GM18951 (cell line): ENCODE measurements around the gene RET.

Source experiments
- POLR2A ChIP-seq: IDR thresholded peaks from 4 replicates; pipeline ENCODE4 v1.6.1; 2011; ENCODE audit warnings: mild to moderate bottlenecking; ENCODE audit not compliant: insufficient read length, insufficient read depth; ENCODE audit errors: extremely low read depth
- in situ Hi-C: fragments of 300-500 bp; cut with MboI; formaldehyde crosslinking; loops from one replicate; pipeline ENCODE4 v1.12.0; 2022; ENCODE audit warnings: low sequenced_read_pairs, mixed read lengths, inconsistent platforms; ENCODE audit not compliant: unreplicated experiment

The RET gene

DNA sequence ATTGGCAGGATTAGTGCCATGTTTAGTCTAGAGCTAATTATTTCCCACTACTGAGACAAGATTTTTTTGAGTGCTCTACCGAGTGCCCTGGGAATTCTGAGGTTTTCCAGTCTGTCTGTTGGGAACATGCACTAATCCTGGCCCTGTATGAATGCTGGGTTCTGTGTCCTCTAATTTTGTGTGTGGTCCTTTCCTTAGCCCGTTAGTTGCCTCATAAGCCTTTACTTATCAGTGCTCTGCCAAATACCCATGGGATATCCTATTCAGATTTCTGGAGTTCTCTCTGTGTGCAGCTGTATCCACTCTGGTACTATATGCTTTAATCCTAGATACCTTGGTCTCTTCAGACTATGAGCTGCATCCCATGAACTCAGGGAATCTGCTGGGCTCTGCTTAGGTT, 74.5 kb downstream of the RET start:
- in situ Hi-C loops: no loop called here

DNA sequence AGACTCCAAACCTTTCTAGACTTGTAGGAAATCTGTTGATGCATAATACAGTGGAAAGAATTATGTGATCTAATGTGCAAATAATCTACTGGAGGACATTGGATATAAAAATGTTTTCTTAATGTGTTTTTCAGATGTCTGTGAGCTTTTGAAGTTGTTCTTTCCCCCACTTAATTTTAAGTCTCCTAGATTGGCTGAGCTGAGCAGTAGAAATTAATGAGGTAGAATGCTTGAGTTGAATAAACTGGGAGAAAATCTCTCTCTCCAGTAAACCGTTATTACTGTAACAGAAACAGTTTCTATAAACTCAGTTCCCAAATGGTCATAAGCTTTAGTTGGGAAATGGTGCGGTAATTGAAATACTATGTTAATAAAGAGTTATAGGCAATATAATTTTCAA, 77.0 kb downstream of the RET start:
- no peak for TF ChIP-seq POLR2A
- in situ Hi-C loops: no loop called here

More for the DNA sequence above, 74.5 kb downstream of the RET start:
- no peak for TF ChIP-seq POLR2A

DNA sequence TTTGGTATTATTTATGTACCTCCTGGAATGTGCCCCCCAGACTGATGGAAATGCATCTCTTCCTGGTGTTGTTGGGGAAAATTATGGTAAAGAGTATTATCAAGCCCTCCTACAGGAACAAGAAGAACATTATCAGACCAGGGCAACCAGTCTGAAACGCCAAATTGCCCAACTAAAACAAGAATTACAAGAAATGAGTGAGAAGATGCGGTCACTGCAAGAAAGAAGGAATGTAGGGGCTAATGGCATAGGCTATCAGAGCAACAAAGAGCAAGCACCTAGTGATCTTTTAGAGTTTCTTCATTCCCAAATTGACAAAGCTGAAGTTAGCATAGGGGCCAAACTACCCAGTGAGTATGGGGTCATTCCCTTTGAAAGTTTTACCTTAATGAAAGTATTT, 78.4 kb downstream of the RET start:
- TF ChIP-seq POLR2A: no peak
- in situ Hi-C loops: no loop called here

DNA sequence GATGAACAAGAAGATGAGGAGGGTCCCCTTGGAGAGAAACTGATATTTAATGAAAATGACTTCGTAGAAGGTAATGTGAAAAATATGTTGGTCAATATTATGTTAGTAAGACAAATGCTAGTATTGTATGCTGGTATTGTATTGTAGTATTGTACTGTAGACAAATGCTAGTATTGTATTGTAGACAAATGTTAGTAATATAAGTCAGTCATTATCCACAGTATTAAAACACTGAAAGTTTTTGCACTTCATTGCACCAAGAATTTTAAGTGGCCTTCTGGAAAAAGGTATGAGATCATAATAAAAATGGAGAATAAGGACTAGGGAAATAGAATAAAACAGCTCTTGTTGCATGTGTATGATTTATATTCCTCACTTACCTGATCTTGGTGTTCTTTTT, 78.9 kb downstream of the RET start:
- TF ChIP-seq POLR2A: no peak
- in situ Hi-C loops: no loop called here

DNA sequence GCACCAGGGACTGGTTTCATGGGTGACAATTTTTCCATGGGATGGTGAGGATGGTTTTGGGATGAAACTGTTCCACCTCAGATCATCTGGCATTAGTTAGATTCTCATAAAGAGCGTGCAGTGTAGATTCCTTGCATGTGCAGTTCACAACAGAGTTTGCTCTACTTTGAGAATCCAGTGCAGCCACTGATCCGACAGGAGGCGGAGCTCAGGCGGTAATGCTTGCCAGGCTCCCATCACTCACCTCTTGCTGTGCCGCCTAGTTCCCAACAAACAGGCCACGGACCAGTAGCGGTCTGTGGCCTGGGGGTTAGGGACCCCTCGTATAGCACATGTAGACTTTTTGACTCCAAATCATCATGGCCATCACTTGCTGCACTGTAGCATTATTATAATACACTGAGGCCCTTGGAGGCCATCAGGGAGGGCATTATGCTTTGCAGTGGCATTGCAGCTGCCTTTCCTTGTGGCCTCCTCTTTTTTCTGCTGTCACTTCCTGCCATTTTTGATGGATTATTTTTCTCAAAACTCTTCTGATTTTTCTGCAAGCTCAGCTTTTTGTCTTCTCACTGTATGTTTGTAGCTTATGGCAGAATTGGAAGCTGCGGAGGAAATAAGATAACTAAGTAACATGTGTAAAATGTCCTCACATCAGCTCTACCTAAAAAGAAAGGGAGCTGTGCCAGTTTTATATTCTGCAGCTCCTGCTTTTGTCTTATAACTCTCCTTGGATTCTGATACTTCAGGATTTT, 79.9 kb downstream of the RET start:
- in situ Hi-C loops: no loop called here
- TF ChIP-seq POLR2A: no peak

DNA sequence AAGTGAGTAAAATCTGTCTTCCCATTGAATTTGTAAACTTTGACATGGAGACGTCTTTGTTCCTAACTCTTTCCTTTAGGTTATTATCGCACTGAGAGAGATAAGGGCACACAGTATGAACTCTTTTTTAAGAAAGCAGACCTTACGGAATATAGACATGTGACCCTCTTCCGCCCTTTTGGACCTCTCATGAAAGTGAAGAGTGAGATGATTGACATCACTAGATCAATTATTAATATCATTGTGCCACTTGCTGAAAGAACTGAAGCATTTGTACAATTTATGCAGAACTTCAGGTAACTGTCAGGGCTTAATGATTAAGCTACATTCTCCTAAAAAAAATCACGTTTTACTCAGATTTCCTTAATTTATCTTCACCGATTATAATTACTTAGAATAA, 81.8 kb downstream of the RET start:
- in situ Hi-C loops: no loop called here
- no peak for TF ChIP-seq POLR2A

DNA sequence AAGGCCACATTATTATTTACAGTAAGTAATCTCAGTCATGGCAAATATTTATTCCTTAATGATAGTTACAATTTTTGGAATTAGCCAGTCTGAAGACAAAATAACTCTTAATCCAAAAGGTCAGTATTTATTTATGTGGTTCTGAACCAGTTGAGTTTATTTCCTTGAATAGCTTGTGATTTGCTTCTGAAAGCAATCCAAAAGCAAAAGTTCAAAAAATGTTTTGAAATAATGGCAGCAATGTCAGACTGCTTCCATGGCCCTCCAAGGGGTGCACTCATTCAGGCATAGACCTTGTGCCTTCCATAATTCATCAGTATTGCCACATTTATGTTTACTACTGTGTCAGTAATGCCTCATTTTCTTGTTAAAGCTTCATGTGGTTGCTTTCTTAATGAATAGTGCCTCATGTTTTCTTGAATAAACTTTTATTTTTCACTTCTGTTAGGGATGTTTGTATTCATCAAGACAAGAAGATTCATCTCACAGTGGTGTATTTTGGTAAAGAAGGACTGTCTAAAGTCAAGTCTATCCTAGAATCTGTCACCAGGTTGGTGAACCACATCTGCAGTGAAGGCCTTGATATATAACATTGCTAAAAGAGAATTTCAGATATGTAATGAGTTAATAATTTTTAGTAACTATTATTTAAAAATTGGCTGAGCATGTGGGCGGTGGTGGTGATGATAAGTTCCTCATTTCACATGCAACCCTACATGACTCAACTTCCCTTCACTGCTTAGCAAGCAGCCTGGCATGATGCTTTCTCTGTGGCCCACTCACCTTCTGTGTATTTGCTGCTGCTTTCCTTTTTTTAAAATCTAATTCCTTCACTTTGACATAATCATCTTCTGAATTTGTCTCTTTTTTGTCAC, 83.4 kb downstream of the RET start:
- in situ Hi-C loops: no loop called here
- TF ChIP-seq POLR2A: no peak

DNA sequence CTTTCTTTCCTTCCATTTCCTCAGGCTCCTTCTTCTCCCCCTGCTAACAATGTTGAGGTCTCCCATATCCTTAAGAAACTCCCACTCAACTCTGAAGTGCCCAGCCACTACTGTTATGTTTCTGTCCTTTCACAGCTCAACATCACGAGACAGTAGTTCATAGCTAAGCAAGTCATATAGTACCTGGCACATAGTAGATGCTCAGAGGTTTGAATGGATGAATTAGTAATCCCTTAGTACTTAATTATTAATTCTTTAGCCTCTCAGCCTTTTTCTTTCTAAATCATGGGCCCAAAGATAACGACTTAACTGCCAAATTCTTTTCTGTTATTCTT, 84.0 kb downstream of the RET start:
- TF ChIP-seq POLR2A: no peak
- in situ Hi-C loops: no loop called here

DNA sequence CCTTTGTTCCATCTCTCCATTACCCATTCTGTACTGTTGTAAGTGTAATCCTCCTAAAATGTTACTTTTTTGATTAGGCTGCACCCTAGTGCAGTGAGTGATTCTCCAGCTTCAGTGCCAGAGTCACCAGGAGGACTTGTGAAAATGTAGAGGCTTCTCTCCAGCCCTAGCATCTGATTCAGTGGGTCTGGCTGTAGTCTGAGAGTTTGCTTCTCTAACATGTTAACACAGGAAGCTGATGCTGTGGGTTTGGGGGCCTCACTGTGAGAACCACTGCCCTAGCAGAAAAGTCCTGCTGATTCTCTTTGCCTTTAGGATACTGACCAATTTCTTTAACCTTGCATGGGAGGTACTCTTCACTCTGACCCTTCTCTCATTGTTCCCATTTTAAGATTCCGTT, 85.7 kb downstream of the RET start:
- in situ Hi-C loops: no loop called here
- TF ChIP-seq POLR2A: no peak

GRCh38 chr10:43166207-43166879, 89.5 kb downstream of the RET start:
- in situ Hi-C loops: no loop called here
- no peak for TF ChIP-seq POLR2A

DNA sequence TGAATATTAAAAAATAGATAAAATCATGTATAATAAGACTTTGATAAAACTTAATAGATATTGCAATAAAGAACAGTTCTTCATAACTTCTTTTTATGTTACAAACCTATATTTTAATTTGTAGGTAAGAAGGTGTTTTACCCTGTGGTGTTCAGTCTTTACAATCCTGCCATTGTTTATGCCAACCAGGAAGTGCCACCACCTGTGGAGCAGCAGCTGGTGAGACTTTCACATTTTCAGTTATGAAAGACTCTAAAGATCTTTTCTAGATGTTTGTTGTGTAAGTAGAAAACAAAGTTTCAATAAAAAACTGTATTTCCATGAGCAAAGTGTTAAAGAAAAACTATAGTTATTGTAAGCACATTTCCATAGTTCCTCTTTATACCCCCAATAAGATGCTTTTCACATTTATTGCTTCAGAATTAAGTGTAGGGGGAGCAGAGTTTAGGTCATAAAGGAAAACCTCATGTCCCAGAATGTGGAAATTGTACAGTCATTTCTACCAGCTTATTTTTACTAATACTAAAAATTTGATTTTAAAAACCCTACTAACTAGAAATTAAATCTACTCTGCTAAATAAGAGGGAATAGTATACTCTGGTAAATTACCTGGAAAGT, 90.1 kb downstream of the RET start:
- no peak for TF ChIP-seq POLR2A
- in situ Hi-C loops: no loop called here

GRCh38 chr10:43167498-43167889, 90.6 kb downstream of the RET start:
- in situ Hi-C loops: no loop called here
- no peak for TF ChIP-seq POLR2A

DNA sequence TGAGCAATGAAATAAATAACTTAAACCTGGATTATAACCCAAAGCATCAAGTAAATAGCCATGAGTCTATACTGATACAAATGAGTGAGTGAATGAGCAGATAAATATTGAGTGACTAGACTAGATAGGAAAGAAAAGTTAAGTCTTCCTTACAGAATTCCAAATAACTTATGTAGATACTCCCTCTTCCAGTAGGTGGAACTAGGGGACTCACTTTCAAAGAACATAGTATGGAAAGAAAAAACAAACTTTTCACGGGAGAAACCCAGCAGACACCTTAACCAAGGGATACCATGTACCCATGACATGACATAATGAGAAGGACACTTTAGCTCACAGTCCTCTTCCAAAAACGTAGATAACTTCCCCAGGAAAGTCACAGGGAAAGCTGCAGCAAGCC, 93.6 kb downstream of the RET start:
- no peak for TF ChIP-seq POLR2A
- in situ Hi-C loops: no loop called here
